GM18870 (cell line): Measurements from ENCODE around the gene CLK2.
"Not testable (repeated sequence)": the region's sequence is repeated elsewhere in the genome, so short reads cannot be mapped to it uniquely, and the experiment has no call there.

Experiments used
- ATAC-seq: cut with Tn5 transposase; IDR thresholded peaks from one replicate; pipeline ENCODE4 v1.9.1; 2021; ENCODE audit warnings: moderate library complexity; ENCODE audit not compliant: unreplicated experiment

The CLK2 gene

DNA sequence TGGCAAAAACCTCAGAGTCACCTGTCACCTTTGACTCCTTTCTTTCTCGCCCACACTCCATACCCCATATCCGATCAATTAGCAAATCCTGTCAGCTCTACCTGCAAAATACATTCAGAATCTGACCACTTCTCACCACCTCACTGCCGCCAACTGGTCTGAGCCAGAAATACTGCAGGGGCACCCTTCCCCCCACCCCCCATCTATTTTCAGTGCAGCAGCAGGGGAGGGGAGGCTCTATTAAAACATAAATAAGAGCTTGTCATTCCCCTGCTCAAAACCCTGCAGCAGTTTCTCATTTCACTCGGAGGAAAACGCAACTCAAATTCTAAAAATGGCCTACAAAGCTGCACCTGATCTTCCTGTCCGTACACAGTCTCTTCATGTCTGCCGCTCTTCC lies 24.1 kb upstream of the CLK2 start:
- ATAC-seq = no peak

DNA sequence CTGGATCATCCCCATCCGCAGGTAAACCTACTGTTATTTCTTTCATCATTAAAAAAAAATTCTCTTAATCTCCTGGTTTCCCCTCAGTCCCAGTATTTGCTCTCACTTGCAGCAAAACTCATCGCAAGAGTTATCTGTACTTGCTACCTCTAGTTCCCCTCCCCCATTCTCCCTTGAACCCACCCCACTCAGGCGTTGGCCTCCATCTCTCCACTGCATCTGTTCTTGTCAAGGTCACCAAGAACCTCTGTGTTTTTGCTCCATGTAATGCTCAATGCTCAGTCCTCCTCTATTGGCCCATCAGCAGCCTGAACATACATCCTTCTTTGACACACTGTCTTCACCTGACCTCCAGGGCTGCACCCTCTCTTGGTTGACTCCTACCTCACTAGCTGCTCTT lies 23.4 kb upstream of the CLK2 start:
- no peak for ATAC-seq

DNA sequence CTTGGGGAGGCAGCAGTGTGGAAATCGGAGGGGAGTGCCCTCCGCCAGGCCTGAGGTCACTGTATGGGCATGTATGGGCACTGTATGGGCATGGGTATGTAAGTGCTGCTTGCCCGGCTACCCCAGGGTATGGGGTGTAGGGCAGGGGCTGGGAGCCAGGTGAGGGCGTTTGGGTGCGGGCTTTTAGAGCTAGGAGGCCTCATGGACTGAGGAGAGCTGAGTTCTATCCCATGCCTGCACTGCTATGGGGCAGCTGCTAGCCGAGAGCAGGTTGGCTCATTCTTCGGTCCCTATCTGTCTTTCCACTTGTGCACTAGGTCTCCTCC lies 22.6 kb upstream of the CLK2 start:
- ATAC-seq = no peak

DNA sequence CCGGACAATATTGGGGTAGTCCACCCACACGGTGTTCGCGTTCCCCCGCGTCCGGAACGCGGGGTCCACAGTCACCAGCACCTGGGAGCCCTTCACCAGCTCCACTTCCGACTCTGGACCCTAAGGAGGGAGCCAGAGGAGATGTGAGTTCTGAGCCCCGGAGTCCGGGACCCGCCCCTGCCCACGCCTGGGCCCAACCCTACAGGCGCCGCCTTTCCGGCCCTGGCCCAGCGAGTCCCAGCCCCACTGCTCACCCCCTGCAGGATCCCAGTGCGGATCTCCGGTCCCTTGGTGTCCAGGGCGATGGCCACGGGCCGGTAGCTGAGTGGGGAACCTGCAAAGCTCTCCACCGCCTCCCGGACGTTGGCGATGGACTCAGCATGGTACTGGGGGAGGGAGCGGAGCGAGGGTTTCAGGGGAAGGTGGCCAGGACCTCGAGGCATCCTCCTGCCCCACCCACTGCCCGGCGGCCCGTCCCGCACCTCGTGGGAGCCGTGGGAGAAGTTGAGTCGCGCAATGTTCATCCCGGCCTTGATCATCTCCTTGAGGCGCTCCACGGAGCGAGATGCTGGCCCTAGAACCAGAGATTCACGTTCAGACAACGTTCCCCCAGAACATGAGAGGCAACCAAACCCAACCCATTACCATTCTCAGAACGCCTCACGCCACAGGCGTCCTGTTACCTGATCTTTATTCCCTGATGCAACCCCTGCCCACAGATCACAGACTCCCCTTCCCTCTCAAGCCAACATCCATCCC lies 22.1 kb upstream of the CLK2 start:
- ATAC-seq = no peak

DNA sequence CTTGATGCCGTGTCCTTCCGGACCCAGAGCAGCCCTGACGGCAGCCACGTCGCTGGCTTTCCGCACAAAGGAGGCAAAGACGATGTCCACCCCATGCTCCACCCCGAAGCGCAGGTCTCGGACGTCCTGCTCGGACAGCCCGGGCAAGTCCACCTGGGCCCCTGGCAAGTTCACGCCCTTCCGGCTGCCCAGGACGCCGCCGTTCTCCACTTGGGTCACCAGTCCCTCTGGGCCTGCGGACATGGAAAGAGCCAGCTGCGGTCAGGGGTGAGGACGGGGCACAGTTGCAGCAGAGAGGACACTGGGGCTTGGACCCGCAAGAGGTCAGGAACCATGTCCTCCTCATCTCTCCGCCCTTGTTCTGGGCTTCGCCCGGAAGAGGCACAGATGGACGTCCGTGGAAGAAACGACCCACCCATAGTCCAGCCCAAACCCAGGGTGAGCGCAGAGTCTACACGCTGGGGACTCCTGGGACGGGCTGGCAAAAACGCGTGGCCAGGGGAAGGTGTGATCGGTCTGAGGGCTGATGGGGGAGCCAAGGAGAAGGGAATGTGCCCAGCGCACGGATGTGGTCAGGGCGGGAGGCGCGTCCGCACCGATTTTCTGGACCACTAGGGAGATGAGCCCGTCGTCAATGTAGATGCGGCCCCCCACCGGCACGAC lies 21.3 kb upstream of the CLK2 start:
- ATAC-seq = no peak

DNA sequence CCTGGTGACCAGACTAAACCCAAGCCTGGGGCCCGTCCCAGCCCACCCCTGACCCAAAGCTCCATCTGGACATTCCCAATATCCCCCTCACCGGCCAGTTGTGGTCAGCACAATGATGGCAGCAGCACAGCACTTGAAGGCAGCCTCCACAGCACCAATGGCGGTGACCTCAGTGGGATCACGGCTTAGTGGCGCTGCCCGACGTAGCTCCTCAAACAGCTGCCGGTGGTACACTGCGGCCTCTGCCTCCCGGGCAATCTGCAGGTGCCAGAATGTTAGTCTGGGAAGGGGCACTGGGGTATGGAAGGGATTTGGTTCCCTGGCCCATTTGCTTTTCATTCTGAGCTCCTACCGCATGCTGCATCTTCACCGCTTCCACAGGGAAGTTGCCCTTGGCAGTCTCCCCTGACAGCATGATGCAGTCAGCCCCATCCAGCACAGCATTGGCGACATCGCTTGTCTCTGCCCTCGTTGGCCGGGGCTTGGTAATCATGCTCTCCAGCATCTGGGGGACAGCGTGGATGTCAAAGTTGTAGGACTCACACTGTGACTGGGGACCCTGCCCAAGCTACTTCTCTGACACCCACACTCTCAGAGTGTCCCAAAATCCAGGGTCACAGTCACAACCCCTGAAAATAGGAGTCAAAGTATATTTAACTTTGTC lies 19.9 kb upstream of the CLK2 start:
- ATAC-seq = no peak

DNA sequence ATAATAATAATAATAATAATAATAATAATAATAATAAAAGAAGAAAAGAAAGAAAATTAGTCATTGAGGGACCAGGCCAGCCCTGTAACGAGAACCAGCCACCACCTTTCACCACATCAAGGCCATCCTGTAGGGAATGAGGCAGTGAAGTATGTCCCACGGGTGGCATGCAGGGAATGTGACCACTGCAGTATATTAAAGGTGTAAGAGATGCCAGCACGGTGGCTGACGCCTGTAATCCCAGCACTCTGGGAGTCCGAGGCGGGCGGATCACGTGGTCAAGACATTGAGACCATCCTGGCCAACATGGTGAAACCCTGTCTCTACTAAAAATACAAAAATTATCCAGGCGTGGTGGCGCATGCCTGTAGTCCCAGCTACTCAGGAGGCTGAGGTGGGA lies 17.7 kb upstream of the CLK2 start:
- ATAC-seq = not testable (repeated sequence)

DNA sequence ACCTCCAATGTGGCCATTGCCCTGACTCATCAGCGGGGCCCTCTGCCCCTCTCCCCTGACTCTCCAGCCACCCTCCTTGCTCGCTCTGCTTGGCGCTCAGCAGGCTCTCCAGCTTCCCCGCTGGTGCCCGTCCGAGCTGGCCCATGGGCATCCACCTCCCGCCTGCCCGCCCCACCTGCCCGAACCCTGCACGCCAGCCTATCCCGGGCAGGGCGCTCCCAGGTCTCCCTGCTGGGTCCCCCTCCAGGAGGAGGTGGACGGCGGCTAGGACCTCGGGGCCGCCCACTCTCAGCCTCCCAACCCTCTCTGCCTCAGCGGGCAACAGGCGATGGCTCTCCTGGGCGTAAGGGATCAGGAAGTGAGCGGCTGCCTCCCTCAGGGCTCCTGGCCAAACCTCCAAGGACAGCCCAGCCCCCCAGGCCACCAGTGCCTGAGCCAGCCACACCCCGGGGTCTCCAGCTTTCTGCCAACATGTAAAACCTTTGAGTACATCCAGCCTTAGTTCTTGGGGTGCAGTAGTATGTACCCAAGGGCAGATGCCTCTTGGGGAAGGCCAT lies 14.8 kb upstream of the CLK2 start:
- ATAC-seq = no peak

DNA sequence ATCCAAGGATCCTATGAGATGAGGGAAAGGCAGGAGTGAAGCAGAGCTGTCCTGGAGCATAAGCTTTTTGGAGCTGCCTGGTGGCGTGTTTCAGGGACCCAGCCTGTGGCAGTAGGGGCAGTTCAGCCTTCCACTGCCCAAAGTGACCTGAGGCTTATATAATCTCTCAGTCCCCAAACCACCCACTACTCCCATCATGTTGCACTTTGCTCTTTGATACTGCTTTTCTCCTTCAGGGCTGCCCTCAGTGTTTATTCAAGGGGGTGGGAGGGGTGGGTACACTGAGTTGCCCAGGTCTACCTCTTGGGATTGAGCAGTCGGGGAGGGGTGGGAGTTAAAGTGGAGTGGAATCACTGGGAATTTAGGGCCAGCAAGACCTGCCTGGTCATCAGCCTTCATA lies 13.2 kb upstream of the CLK2 start:
- ATAC-seq = no peak

DNA sequence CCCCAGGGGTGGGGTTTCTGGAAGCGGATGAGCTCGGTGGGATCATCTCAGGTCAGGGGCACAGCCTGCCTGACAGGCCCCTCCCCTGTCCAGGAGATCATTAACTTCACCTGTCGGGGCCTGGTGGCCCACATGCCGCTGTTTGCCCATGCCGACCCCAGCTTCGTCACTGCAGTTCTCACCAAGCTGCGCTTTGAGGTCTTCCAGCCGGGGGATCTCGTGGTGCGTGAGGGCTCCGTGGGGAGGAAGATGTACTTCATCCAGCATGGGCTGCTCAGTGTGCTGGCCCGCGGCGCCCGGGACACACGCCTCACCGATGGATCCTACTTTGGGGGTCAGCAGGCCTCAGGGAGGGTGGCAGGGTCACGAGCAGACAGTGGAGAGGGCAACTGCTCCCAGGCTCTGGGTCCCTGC lies 12.3 kb upstream of the CLK2 start:
- ATAC-seq = no peak

DNA sequence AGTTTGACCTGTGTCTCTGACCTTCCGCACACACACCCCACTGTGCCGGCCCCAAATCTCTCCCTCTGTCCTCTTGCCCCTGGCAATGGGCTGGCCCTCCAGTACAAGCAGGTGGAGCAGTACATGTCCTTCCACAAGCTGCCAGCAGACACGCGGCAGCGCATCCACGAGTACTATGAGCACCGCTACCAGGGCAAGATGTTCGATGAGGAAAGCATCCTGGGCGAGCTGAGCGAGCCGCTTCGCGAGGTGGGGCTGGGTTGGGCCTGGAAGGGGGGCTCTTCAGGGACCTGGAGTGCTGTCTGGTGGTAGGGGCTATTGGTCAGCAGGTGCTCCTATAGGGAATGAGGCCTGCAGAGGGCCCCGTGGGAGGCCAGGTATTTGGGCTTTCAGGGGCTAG lies 11.8 kb upstream of the CLK2 start:
- no peak for ATAC-seq

DNA sequence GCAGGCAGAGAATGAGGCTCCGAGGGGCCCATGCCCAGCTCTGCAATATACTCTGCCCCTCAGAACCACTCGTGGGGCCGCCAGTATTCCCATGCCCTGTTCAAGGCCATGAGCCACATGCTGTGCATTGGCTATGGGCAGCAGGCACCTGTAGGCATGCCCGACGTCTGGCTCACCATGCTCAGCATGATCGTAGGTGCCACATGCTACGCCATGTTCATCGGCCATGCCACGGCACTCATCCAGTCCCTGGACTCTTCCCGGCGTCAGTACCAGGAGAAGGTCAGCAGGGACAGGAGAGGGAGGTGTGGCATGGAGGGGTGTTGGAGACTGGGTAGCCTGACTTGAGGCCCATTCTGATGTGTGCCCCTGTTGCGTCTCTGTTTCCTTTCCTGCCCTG lies 11.2 kb upstream of the CLK2 start:
- ATAC-seq = no peak

DNA sequence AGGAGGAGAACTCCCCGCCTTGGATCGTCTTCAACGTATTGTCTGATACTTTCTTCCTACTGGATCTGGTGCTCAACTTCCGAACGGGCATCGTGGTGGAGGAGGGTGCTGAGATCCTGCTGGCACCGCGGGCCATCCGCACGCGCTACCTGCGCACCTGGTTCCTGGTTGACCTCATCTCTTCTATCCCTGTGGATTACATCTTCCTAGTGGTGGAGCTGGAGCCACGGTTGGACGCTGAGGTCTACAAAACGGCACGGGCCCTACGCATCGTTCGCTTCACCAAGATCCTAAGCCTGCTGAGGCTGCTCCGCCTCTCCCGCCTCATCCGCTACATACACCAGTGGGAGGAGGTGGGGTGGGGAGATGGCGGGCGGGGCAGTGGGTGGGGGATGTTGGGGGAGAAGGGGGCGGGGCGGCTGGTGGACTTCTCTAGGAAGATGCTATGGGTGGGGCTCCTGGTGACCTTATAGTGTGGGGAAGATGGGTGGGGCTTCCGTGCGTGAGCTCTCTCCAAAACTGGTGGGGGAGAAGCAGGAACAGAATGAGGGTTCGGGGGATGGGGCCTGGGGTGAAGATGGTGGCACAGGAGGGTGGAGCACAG lies 9.3 kb upstream of the CLK2 start:
- ATAC-seq = no peak

DNA sequence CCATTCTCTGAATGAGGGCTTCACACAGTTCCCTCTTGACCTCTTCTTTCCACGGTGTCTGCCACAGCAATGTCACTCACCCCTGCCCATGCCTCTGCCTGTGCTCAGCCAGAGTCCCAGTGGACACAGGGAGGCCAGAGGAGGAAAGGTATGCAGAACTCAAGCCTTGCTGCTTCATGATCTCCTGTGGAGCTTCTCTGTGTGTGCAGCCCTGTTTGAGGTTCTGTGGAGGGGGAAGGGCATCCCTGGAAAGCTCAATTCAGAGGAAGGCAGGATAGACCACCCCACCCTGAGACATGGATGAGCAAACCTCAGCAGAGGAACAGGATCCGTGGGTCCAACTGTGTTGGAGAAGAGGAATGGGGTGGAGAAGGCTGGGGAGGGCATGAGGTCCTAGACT lies 6.0 kb upstream of the CLK2 start:
- ATAC-seq = no peak

DNA sequence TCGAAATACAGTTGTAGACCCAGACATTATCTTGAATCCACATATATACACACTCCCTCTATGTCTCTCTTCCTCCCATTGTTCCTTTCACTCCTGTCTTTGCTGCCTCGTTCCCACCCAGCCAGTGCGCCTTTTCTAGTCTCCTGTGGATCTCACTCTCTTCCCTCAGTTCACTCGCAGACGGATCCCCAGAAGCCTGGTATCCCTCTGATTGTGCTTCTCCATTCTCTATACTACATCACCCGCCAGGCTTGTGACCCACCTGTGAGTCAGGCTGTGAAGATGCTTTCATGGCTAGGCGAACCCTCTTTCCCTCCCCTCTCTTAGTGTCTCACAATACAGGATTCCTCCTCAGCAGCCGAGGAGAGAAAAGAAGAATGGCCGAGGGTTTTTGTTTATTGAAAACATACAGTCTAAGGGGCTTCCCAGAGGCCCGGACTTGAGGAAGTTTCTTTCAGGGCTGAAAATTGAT lies 5.4 kb upstream of the CLK2 start:
- ATAC-seq = no peak

DNA sequence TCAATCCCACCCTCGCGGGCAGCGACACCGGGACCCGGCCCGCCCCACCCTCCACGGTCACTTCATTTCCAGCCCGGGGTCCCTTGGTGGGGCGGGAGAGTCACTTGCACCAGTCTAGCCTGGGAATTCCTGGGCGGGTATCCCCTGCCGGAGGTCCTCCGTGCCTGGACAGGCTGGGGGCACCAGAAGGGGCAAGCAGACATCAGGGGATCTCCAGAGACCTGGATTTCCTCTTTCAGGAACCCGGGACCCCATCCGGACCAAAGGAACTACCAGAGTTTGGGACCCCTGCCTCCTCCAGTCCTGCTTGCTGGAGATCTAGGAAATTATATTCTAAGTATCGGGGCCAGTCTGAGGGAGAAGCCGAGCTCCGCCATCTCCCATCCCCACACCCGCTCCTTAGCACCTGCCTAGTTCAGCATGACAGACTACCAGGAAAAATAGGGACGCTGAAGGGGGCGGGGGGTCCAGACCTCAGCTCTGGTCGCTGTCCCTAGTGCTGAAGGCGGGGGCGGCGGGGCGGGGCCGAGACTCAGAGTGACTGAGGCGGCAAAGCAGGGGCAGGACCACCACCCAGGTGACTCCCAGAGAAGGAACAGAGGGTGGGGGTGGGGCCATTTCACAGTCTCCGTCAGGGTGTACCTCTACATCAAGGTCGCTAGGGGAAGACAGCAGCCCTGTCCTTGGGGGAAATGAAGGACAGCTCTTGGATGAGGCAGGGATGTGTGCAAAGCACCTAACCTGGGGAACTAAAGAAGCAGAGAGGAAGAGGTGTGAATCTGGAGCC lies 4.8 kb upstream of the CLK2 start:
- no peak for ATAC-seq

DNA sequence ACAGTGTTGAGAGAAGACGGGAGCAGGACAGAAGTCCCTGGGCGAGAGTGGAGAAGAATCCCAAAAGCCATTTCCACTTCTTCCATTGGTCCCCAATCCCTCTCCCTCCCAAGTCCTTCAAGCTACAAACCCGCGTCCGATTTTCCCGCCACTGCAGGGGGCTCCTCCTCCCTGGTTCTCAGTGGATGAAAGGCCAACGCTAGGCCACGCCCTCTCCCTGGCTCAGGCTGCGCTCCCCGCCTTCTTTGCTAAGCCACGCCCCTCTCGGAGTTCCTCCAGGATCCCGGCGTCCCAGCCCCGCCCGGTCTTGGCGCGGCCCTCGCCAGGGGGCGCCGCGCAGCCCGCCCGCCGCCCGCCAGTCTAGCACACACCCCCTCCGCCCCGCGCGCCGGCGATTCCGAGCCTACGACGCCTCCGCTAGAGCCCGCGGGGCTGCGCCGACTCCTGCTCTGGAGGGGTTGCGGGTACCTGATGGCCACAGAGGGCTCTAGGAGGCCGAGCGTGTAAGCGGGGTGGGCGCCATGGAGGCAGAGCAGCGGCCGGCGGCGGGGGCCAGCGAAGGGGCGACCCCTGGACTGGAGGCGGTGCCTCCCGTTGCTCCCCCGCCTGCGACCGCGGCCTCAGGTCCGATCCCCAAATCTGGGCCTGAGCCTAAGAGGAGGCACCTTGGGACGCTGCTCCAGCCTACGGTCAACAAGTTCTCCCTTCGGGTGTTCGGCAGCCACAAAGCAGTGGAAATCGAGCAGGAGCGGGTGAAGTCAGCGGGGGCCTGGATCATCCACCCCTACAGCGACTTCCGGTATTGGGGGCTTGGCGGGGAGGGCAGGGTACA lies 4.0 kb upstream of the CLK2 start, which contains the start of gene HCN3:
TSS of gene HCN3 (plus strand) at position 394 of the 832 bp plus-strand sequence. CDS start at position 522, 128 bp downstream.
- peak; percentile 47 for ATAC-seq

DNA sequence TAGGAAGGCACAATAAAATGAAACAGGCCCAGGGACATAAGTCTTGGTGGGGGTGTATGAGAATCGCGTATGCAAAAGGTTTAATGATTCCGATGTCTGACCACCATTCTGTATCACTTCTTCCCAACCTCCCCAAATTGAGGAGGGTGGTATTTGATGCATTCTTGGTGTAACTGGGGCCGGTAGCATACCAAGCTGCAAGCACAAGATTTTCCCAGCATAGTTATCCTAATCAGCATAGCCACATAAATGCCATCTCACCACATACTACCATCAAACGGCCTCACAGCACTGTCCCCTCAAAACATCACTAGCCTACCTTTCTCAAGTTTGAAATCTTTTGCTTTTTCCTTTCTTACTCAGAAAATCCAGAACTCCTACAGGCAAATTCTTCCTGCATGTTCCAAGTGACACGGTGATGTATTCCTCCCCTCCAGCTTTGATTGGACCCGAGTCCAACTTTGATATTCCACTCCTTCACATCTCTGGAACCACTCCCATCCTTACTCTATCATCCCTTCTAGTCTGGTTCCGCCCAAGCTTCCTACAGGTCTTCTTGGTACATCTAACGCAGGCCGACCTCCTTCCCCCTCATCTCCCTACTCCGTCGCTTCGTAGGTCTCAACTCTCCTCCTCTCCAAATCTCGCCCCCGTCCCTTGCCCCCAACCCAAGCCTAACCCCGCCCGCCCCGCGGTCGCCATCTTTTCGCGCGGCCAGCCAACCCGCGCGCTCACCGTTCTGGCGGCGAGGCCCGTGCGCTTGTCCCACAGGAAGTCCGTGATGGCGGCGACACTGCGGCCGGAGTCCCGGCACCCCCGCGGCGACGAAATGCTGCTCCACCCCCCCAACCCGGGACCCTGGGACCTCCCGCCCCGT lies 600 bp downstream of the CLK2 start:
- ATAC-seq = no peak

DNA sequence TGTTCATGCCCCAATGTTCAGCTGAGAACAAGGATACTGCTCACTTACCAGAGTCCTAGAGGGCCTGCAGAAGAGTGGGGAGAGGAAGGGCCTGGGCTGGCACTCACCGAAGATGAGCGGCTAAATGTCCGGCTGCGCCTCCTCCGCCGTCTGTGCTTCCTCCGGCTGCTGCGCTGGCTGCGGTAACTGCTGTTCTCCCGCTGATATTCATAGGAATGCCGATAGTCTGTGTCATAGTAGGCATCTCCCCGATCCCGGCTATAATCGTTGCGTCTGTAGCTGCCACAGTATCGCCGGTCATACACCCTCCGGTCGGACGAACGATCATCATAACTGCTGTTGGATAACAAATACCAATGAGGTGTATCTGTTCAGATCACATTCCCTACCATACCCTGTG lies 3.9 kb downstream of the CLK2 start:
- ATAC-seq = no peak
